AML-193 (cell line): ENCODE measurements around the gene CCDC134.

ENCODE experiments used
- DNase-seq, 2 experiments: peaks; one replicate each; lab custom pipeline; 2025; lab: John Stamatoyannopoulos, UW

Gene CCDC134

DNA sequence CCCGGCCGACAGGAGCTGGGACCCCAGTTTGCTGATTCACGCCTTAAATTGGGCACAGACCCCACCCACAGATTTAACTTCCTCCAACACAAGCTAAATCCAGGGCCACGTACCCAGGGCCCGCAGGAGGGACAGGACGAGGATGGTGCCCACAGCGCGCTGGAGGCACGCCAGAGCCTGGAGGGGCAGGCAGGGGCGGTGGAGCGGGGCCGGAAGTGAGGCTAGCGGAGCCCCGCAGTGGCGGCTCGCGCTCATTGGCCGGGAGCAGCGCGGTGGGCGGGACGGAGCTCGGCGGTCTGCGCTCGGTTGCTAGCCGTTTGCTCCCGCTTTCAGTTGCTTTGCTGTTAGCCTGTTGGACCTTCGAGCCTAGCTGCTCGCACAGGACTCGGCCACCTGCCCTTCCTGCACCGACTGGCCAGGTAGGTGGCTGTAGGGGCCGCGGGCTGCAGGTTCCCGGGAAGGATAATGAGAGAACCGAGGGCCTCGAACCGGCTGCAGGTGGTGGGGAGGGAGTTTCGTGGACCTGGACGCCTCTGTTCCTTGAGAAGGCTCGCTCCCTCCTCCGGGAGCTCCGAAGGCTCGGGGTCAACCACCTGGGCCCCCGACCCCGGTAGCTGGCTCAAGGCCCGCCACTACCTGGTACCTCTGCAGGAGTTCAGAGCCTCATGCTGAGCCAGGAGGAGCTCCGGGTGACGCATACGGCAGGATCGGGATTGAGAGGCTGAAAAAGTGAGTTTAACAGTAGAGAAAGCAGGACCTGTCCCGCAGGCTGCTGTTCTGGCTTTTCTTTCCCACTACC is at the start of gene CCDC134:
Gene CCDC134 (plus strand): TSS at position 332 of the 799 bp plus-strand sequence. CDS start 8,212 bp downstream, outside the sequence.
- DNase-seq, result peak; percentile 90 to 94

DNA sequence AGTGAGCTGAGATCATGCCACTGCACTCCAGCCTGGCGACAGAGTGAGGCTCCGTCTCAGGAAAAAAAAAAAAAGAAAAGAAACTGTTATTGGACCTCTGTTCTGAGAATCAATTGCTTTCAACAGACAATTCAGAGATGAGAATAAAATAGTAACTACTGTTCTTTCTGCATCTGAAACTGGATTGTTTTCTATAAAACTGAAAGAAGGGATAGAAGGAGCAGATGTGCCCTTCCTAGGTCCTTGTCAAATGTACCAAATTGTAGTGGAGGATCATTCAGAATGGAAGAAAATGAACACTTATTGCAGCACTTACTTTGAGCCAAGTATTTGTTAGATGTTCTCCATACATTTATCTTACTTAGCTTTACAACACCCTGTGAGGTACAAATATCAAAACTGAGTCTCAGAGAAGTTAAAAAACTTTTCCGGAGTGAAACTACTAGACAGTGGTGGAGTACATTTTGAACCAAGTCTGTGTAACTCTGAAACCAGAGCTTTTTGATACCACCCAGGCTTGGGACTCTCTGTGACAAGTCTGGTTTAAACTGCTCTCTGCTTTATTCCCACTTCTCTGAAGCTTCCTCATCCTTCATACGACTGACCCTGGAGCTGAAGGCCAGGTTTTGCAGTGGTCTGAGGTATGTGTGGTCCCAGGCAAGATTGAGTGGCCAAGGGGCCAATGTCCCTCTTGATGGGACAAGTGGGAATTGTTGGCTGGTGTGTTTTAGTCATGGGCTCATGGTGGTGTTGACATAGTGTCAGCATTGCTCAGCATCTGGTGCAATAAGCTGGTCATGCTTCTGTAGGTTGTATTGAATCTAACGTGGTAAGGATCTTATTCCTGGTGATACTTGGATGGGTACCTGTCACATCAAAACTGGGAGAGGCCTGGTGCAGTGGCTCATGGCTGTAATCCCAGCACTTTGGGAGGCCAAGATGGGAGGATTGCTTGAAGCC is 48.2 kb upstream of the CCDC134 start:
- no peak for DNase-seq

DNA sequence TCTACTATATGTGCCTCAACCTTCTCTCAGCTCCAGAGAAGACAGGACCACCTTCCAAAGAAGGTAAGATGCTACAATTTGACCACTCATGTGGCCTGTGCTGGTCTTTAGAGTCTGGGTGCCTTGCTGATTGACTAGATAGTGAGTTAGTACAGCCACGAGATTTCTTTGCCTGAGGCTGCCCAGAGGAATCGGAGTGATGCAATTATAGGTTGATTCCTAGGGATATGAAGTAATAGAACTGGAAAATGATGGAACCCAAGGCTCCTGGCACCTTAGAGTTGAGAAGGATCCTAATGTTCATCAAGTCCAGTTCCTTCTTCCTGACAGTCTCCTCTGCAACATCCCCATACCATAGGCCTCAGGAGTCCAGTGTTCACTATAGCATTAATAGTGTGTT is 46.5 kb upstream of the CCDC134 start:
- DNase-seq, result no peak

DNA sequence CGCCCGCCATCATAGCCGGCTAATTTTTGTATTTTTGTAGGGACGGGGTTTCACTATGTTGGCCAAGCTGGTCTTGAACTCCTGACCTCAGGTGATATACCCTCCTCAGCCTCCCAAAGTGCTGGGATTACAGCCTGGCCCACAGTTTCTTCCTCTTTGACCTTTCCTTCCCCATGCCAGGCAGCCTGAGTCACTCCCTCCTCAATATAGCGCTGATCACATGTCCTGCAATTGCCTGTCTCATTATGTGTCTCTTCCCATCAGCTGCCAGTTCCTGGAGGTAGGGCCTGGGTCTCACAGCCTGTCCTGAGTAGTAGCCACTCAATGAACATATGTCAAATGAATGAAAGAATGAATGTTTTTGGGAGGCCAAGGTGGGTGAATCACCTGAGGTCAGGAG is 43.0 kb upstream of the CCDC134 start:
- no peak for DNase-seq

DNA sequence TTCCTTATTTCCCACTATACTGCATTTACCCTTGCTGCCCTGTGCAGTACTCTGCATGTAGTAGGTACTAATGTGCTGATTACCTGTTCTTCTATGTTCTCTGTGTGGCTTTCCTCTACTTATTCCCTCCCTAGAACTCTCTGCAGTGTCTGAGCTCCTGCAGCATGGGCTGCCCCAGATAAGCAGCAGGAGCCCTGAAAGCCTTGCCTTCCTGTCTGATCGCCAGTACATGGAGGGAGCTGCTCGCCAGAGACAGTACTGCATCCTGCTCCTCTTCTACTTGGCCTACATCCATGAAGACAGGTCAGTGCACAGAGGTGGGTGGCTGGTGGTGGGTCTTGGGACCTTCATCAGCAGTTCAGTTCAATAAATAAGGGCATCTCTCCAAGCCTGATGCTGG is 42.2 kb upstream of the CCDC134 start:
- no peak for DNase-seq

DNA sequence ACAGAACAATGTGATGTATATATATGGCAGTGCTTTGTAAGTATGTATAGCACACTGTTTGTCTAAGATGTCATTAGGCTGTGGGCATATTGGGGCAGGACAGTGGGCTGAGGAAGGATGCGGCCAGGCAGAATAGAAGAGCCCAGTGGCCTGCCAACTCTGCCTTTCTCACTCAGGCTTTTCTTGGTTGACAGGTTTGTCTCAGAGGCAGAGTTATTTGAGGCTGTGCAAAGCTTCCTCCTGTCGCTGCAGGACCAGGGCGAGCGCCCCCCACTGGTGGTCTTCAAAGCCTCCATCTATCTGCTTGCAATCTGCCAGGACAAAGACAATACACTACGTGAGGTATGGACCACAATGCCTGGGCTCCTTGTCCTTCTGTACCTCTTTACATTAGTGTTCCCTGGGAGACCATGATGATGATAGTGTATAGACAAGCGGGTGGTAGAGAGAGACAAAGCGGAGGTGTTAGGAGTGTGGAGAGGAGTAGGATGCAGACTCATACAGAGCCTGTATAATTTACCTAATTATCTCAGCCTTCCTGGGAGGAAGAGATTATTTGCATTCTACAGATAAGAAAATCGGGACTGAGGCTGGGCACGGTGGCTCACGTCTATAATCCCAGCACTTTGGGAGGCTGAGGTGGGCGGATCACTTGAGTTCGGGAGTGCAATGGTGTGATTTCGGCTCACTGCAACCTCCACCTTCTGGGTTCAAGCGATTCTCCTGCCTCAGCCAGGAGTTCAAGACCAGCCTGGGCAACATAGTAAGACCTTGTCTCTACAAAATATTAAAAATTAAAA is 37.3 kb upstream of the CCDC134 start:
- peak in 1 of 2 experiments; percentile 15 for DNase-seq

DNA sequence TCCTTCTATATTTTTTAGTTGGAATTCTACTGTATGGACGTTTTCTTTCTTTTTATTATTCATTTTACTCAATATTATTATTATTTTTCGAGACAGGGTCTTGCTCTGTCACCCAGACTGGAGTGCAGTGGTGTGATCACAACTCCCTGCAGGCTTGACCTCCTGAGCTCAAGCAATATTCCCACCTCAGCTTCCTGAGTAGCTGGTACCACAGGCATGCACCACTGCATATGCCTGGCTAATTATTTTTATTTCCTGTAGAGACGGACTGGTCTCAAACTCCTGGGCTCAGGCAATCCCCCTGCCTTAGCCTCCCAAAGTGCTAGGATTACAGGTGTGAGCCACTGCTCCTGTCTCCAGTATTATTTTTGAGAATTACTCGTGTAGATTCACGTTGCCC is 34.0 kb upstream of the CCDC134 start:
- no peak for DNase-seq

DNA sequence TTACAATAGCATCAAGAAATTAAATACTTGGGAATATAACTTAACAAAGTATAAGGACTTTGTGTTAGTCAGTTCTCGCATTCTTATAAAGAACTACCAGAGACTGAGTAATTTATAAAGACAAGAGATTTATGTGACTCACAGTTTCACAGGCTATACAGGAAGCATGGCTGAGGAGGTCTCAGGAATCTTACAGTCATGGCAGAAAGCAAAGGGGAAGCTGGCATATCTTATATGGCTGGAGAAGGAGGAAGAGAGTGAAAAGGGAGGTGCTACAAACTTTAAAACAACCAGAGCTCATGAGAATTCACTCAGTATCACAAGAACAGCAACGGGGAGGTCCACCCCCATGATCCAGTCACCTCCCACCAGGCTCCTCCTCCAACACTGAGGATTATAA is 32.0 kb upstream of the CCDC134 start:
- peak; percentile 4 to 7 for DNase-seq

DNA sequence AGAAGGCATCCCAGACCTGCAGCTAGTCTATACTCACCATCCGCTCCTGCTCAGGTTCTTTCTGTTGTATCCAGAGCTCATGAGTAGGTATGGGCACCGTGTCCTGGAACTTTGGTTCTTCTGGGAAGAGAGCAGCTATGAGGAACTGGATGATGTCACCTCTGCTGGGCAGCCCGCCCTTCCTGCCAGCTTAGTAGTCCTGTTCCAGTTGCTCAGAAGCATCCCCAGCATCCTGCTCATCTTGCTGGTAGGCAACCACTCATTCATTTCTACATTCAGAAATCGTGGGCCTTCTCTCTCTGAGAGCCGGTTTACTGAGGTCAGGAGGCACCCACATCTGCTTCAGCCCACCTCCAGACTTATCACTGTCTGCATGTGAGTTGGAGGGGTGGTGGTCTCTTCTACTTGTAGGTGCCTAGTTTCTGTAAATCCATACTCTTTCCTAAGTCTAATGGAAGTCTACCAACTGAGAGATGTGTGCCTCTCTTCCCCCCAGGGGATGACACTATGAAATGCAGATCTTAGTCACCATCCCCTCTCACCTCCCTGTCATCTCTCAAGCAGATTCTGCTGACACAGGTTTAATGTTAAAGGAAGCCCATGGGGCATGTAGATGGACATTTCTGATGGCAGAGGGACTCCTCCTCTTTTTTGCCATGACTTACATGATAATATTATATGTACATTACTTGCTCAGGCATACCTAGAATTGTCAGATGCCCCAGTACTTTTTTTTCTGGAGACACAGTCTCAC is 29.6 kb upstream of the CCDC134 start:
- no peak for DNase-seq

DNA sequence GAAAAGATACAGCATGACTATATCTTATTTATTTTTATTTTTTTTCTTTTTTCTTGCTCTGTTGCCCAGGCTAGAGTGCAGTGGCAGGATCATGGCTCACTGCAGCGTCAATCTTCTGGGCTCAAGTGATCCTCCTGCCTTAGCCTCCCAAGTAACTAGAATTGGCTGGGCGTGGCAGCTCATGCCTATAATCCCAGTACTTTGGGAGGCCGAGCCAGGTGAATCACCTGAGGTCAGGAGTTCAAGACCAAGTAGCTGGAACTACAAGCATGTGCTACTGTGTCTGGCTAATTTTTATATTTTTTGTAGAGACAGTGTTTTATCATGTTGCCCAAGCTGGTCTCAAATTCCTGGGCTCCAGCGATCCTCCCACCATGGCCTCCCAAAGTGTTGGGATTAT is 28.3 kb upstream of the CCDC134 start:
- no peak for DNase-seq

DNA sequence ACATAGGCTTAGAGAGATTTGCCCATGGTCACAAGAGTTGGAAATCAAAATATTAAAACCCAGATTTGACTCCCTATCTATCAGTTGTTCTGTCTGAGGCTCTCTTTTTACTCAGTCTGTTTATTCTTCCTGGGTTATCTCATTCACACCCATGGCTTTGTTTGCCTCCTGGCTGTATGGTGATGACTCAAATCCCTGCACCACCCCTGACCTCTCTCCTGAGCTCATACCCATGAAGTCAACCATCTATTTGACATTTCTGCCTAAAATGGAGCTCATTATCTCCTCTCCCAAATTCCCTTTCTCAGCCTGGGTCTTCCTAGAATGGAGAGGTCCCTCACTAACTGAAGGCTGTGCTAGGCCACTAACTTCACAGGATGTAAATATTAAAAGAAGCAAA is 27.8 kb upstream of the CCDC134 start:
- no peak for DNase-seq

DNA sequence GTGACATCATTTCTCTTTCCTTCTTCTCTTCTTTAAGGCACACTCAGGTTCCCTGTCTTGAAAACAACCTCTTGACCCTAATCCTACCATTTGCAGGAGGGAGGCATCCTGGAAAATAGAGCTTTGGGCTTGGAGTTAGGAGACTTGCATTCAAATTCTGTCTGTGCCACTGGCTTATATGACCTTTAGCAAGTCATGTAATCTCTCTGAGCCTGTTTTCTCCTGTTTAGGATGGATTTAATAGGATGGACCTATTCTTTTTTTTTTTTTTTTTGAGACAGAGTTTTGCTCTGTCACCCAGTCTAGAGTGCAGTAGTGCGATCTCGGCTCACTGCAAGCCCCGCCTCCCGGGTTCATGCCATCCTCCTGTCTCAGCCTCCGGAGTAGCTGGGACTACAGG is 25.1 kb upstream of the CCDC134 start:
- DNase-seq, result no peak

DNA sequence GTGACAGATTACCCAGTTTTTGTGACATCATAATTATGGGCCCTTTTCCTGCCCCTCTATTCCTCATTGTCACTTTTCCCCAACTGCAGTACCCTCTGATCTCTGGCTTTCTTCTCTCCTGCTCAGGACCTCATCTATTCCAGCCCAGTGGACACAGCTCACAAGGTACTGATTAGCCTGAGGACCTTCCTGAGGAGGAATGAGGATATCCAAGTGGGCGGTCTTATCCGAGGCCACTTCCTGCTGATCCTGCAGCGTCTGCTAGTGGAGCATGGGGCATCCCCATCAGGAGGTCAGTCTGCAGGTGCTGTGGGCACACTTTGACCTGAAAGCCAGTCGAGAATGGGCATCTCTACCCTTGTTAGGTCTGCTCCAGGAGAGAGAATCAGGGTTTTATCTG is 24.5 kb upstream of the CCDC134 start:
- no peak for DNase-seq

DNA sequence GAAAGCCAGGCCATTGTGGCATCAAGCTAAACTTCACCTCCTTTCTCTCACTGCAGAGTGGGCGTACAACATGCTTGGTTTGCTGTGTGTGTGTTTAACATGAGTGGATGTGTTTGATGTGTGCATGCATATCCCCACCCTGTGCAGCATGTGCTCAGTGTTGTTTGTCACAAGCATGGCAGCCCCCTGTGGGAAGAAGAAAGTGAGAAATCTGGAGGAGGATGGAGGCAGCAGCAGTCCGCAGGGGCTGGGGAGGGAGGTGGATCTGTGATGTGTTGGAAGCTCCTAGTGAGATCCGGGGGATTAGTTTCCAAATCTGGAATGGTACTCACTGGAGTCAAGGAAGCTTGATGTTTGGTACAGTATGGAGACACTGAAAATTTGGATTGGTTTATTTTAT is 24.1 kb upstream of the CCDC134 start:
- no peak for DNase-seq

DNA sequence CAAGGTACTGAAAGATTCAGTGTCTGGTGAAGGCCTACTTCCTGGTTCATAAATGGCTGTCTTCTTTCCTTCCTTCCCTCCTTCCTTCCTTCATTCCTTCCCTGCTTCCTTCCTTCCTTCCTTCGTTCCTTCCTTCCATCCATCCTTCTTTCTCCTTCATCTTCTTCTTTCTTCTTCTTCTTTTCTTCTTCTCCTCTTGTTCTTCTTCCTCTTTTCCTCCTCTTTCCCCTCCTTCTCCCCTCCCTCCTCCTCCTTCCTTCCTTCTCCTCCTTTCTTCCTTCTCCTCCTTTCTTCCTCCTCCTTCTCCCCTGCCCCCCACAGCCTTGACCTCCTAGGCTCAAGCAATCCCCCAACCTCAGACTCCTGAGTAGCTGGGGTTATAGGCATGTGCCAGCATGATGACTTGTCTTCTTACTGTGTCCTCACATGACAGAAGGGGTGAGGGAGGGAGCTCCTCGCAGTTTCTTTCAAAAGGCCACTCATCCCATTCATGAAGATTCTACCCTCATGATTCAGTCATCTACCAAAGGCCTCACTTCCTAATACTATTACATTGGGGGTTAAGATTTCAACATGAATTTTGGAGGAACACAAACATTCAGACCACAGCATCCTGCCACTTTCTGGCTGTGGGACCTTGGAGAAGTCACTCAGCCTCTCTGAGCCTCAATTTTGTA is 22.6 kb upstream of the CCDC134 start:
- DNase-seq, result peak; percentile 51 to 57

DNA sequence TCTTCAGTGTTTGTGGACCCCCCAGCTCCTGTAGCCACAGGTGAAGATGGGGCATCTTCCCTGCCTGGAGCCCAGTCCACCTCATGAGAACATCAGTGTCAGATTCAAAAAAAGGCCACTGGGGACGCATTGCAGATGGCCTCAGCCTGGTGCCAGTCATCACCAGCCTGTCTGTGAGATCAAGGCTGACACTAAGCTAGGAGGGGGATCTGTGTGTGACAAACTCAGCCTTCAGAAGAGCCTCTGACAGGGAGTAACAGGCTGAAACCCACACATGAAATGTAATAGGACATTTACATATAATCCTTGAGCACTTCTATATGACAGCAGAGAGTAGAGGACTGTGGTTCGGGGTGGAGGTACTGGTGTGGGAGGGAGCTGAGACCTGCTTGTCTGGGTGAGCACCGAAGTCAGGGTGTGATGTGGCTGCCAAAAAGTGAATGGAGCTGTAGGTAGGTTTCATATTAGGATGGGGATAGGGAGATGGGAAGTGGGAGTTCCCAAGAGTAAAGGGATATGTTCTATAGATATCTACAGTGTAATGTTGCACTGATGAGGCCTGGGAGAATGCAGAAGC is 20.5 kb upstream of the CCDC134 start:
- DNase-seq, result no peak

DNA sequence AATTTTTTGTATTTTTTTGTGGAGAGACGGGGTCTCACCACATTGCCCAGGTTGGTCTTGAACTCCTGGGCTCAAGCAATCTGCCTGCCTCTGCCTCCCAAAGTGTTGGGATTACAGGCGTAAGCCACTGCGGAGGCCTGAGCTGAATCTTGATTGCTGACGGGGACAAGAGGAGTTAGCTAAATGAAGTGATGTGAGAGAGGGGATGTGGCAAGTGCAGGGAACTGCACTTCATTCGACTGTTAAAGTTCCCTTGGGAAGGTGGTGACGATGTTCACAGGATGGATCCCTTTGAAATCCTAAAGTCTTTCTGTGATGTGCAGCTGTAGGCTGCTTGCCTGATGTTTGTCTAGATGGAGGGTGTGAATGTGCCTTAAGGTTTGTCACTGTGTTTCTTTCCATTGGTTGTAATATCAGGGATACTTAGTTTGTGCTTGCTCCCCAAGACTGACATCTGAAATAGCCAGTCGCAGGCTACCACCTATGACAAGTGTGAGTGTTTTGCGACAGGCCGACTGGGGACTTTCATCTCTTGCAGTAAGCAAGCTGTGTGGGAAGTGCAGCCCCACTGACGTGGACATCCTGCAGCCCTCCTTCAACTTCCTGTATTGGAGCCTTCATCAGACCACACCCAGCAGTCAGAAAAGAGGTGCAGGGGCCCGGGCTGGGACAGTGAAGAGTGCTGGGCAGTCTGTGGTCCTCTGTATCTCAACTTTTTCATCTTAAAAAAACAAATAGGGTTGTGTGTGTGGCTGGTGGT is 19.6 kb upstream of the CCDC134 start:
- DNase-seq, result peak; percentile 89 to 90

DNA sequence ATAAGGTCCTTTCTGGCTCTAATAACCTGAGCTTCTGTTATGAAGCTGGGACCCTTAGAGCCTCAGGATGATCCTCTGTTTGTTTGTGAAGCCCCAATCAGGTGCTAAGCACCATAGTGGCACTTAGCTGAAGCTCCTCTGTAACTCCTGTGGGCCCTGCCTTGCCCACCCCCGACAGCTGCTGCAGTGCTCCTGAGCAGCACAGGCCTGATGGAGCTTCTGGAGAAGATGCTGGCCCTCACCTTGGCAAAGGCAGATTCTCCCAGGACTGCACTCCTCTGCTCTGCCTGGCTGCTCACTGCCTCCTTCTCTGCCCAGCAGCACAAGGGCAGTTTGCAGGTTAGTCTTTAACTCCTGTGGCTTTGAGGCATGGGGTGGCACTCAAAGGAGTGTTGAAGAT is 19.0 kb upstream of the CCDC134 start:
- DNase-seq, result no peak

DNA sequence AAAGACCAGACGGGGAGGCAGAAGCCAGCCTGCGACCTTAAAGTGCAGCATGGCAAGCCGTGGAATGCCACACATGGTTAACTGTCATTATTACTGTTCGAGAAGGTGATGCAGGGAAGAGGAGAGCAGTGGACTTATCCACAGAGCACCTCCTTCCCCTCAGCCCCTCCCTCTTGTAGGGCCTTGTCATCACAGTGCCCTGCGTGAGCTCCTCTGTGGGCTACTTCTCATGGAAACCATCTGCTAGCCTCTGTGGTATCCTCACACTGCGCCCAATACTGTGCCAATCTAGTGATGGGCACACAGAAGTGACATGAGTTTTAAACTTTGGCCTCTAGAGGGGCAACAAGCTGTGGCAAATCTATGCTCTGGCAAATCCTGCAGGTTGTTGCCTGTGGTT is 18.2 kb upstream of the CCDC134 start:
- DNase-seq, result no peak

DNA sequence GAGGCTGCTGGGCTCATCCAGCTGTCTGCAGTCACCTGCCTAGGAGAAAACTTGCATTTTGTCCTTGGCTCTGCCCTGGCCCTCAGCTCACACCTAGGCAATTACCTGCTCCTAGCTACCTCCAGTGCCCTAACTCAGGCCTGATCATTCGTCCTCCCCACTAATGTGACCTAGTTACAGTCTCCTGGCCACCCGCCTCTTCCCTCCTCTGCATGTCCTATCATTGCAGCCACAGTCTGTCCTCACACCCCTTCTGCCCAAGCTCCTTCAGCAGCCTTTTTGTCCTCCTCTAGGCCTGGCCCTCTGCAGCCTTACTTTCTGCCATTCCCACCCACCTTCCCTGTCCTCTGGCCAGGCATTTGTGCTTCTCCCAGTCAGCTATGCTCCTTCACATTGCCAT is 17.7 kb upstream of the CCDC134 start:
- no peak for DNase-seq
